CD4-positive, alpha-beta T cell treated with Interleukin-4 for 4 hours (primary cell): ENCODE data around the gene LRMDA.

Experiments used
- DNase-seq: peaks from one replicate; pipeline ENCODE4 v3.0.0-alpha.2; 2020

Gene LRMDA

GRCh38 chr10:76442113-76442512 lies 1010.7 kb downstream of the LRMDA start:
- DNase-seq: no peak

GRCh38 chr10:76444034-76444800 lies 1012.8 kb downstream of the LRMDA start:
- DNase-seq: no peak

DNA sequence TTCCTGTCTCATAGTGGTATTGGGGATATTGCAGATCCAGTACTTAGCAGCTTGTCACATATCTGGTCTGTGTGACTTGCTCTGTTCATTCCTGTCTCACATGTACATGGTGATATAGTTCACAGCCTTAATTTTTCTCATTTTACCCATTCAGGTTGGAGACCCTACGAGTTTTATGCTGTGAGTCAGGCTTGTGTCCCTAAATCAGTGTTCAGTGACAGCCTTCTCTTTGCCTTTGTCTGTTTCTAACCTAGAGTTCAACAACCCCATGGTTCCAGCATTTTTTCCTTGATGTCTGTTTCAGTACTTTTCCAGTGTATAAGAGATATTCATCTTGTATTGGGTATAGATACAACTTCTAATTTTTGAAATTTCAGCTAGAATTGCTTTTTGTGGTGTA lies 1016.2 kb downstream of the LRMDA start:
- DNase-seq: no peak

DNA sequence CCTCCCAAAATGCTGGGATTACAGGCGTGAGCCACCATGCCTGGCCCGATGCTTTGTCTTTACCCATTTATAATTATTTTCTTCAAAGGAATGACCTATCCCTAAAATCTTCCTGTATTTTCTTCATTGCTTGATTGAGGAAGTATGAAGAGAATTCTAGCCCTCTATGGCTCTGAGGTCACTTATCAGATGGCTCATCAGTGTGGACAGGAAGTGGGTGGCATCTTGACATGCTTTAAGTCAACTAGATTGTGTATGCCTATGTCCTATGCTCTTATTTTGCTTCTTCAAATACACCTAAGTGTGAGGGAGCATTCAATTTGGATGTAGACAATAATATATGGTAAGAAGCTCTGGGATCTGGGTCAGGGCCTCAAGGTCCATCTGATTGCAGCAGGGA lies 1020.5 kb downstream of the LRMDA start:
- DNase-seq: no peak

DNA sequence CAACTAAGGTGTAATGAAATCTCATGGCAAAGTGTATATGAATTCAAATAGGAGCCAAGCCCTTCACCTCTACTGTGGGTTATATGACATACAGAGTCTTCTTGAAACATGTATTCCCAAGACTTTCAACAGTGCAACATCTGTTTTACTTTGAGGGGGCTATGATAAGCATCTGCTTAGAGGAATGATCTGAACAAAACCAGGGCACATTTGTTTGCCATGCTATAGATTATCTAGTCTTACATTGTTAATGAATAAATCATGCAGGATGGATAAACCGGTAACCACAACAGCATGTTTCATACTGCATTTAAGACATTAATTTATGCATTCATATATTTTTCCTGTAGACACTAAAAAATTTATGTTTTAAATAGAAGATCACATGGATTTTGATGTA lies 1021.9 kb downstream of the LRMDA start:
- DNase-seq: no peak

- DNase-seq: no peak
These were observed 1022.6 kb downstream of the LRMDA start for GRCh38 chr10:76453997-76454396.

GRCh38 chr10:76454506-76455140 lies 1023.2 kb downstream of the LRMDA start:
- no peak for DNase-seq

DNA sequence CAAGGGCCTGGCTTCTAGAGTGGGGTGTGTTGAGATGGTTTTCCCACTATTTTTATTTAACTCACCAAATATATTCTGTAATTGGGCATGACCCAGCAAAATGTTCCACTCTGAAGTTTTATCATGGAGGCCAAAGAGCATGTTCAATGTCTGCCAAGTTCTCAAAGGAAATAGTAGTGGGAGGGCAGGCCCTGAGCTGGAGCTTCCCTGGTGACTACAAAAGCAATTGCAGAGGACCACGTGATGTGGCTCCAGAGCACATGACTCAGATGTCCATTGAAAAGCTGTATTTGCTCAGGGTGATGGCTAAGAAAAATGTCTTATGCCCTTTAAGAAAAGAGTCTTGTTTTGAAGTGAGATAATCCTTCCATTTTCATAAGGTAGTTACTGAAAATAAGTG lies 1024.8 kb downstream of the LRMDA start:
- DNase-seq: no peak

- DNase-seq: no peak
These were observed 1027.7 kb downstream of the LRMDA start for GRCh38 chr10:76459016-76459730.

DNA sequence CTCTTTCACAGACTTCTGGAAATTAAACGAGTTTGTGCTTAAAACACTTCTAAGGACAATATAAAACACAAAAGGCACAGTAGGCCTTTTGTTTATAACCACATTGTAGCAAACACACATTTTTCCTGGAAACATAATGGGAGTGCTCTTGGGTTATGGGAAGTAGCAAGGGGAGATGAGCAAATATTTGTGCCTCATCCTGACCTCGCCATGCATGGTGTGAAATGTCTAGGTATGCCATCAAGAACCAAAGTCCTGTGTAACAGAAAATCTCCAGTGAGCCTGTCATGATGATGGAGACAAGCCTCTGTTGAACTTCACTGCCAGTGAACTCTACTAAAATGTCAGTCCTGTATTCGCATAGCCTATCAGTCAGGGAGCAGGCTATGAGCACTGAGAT lies 1029.6 kb downstream of the LRMDA start:
- DNase-seq: no peak

DNA sequence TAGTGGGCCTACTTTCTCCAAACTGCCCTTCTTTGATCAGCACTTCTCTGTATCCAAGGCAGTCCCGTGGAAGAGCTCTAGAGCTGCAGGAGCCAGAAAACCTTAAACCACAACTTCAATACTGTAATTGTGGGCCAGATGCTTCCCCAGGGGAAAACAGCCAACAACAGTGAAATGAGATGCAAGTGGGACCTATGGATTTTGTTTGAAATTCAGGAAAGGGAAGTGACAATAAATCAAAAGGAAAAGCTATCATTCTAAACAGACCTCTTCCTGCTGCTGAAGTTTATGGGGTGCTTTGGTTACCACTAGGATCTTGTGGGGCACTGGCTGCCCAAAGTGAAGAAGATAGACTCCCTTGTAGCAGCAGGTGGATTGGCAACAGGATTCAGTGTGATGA lies 1031.7 kb downstream of the LRMDA start:
- no peak for DNase-seq

DNA sequence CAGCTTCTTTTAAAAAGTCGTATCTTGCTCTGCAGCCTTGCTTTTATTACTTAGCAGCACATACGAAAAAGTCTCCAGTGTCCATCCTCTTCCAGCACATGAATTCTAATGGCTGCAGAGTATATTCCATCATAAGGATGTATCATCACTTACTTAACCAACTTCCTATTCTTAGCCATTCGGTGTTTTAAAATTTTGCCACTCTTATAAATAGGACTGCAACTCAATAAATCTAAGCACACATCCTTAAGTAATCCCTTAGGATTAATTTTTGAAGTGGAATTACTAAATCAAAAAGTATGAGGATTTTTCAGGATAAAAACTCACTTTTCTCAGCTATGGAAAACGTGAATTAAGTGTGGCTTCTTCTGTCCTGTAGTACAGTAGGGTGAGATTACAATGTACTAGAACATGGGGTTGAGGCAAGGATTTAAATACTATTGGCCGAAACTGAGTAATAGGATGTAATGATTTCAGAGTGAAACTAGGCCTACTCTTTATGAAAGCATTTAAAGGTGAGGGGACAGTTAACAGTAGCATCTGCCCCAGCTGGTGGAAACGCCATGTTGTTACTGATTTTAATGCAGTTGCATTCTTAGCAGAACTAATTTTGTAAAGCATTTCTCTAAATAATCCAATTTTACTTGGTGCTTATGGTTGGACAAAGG lies 1035.5 kb downstream of the LRMDA start:
- no peak for DNase-seq

- no peak for DNase-seq
These were observed 1038.3 kb downstream of the LRMDA start for GRCh38 chr10:76469675-76470074.

DNA sequence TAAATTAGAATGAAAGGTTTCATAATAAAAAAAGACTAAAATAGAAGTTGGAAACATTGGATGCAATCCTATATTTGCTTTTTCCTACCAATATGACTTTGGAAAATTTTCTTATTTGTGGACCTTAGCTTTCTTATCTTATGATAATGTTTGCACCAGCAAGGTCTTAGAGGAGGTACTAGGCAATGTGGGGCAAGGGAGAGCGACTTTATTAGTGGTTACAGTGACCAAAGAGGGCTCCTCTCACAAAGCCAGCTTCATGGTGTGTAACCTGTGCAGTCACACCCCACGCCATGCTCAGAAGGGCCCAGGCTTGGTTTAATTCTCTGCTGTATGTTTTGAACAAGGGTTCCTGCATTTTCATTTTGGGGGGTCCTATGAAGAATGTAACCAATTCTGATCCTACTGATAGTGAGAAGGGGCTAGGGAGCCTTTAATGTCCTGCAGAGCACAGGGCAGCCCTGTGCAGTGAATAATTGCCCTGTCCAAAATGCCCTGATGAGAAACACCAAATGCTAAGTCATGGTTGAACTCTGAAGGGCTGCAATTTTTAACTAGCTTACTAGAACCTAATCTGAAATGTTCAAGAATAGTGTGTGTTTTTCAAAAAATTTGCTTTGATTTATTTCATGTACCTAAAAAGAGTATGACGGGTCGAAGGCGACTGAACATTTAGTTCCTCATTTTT lies 1047.8 kb downstream of the LRMDA start:
- DNase-seq: no peak

DNA sequence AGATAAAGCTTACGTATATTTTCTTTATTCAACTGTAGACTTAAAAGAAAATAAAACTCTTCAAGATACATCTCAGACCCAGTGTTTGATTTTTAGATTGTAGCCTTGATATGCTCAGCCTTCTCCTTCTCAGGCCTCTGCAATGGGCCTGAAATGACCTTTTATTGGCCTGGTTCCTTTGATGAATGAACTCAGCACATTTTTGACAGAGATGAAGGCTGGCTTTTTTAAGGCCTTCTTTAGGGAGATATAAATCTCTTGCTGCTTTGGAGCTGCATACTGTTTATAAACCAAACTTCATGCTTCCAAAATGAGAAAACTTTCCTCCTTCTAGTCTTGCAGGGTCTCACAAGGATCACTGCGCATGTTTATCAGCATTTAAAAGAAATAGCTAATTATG lies 1049.8 kb downstream of the LRMDA start:
- DNase-seq: no peak

DNA sequence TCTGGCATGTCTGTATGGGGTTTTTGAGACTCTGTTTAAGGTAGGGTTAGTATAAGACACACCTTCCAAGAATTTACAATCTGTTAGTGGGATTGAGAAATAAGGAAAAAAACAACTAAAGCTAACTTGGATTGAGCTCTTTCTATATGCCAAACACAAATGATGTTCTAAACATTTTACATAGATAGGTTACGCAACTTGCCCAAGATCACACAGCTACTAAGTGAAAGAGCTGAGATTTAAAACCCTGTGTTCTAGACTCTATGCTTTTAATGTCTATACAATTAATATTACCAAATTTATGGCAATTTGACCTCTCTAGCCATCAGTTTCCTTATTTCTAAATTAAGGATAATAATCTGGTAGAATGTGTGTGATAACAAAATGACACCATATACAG lies 1056.2 kb downstream of the LRMDA start:
- no peak for DNase-seq

DNA sequence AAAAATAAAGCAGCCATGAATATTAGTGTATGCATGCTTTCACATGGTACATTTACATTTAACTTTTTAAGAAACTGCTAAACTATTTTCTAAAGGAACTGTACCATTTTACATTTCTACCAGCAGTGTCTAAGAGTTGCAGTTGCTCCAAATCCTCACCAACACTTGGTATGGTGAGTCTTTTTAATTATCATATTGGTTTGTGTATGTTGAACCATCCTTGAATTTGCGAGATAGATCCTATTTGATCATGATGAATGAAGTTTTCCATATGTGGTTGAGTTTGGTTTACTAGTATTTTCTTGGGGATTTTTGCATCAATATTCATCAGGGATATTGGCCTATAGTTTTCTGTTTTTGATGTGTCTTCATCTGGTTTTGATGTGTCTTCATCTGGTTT lies 1057.2 kb downstream of the LRMDA start:
- no peak for DNase-seq

DNA sequence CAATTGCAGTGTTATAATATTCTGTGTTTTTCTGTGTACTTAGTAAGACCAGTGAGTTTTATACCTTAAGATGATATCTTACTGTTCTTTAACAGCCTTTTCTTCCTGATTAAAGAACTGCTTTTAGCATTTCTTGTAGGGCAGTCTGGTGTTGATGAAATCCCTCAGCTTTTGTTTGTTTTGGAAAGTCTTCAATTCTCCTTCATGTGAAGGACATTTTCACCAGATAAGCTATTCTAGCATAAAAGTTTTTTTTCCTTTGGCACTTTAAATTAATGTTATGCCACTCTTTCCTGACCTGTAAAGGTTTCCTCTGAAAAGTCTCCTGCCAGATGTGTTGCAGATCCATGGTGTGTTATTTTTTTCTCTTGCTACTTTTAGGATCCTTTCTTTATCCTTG lies 1059.8 kb downstream of the LRMDA start:
- DNase-seq: no peak

- DNase-seq: no peak
These were observed 1060.6 kb downstream of the LRMDA start for GRCh38 chr10:76492026-76492425.

DNA sequence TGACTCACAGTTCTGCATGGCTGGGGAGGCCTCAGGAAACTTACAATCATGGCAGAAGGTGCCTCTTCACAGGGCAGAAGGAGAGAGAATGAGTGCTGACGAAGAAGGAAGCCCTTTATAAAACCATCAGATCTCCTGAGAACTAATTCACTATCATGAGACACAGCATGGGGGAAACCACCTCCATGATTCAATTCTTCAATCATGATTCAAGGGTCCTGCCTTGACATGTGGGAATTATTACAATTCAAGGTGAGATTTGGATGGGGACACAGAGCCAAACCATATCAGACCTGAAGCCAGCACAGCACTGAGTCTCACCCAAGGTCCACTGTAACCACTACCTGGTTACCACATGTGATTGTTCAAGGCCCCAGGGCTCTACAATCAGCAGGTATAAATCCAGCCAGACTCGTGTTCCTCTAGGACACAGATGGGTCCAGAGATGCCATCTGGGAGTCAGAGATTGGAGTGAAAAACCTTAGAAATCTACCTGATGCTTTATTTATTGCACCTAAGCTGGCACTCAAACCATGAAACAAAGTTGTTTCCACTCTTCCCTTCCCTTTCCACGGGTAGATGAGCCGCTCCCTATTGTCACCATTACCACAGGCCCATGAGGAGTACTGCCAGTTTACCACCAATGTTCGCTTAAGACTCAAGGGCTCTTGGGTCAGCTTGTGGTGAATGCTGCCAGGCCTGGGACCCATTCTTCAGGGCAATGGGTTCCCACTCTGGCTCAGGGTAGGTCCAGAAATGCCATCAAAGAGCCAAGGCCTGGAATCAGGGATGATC lies 1061.5 kb downstream of the LRMDA start:
- no peak for DNase-seq

GRCh38 chr10:76497666-76498065 lies 1066.2 kb downstream of the LRMDA start:
- DNase-seq: no peak

- no peak for DNase-seq
These were observed 1073.4 kb downstream of the LRMDA start for GRCh38 chr10:76504823-76505222.
